IMR-90 (cell line): ENCODE results near the gene TLR9. TPM values are rescaled to one million over a fixed set of nuclear protein-coding genes. Genes with fewer than 3 reads are reported as not detected.

Source experiments
- ATAC-seq: fragments of 200-7000 bp; cut with Tn5 transposase; 2 replicates; pipeline ENCODE4 v1.9.1; 2020; ENCODE audit warnings: low read depth, mild to moderate bottlenecking, moderate library complexity
- BruUV-seq: library from RNA; stranded (reverse); fragments of 400-500 nt; replicated peaks from 2 replicates; lab custom pipeline; 2021; lab: Mats Ljungman, UMichigan
- CTCF ChIA-PET: fragments of 300-600 bp; formaldehyde crosslinking; extraction: SDS; loops from one replicate; lab custom pipeline; 2021; ENCODE audit warnings: antibody characterized with exemption; lab: Yijun Ruan, JAX
- POLR2A ChIA-PET: fragments of 300-600 bp; sonication (Branson Sonifier 250); formaldehyde crosslinking; loops from one replicate; lab custom pipeline; 2022; ENCODE audit warnings: antibody characterized with exemption; ENCODE audit not compliant: unreplicated experiment; lab: Charles Lee
- DNase-seq: peaks from one replicate; pipeline ENCODE4 v3.0.0; 2013
- H2AFZ ChIP-seq: replicated peaks from 2 replicates; pipeline ENCODE3; 2013; ENCODE audit warnings: low read length, mild to moderate bottlenecking; ENCODE audit not compliant: poor library complexity
- H2AK5ac ChIP-seq: 2 replicates; pipeline ENCODE4 v1.6.1; 2013; ENCODE audit warnings: low read depth, low read length, inconsistent platforms
- H2AK9ac ChIP-seq: replicated peaks from 2 replicates; pipeline ENCODE3; 2013; ENCODE audit warnings: mild to moderate bottlenecking, low read depth, low read length, moderate library complexity; ENCODE audit not compliant: poor library complexity
- H2BK120ac ChIP-seq: 2 replicates; pipeline ENCODE4 v1.6.1; 2013; ENCODE audit warnings: low read depth, low read length, inconsistent platforms
- H2BK15ac ChIP-seq: 3 replicates; pipeline ENCODE4 v1.6.1; 2013; ENCODE audit warnings: low read depth, low read length, inconsistent platforms
- H2BK20ac ChIP-seq: 2 replicates; pipeline ENCODE4 v1.6.1; 2013; ENCODE audit warnings: low read depth, mild to moderate bottlenecking, inconsistent platforms, low read length, moderate library complexity
- H2BK5ac ChIP-seq: 2 replicates; pipeline ENCODE4 v1.6.1; 2013; ENCODE audit warnings: mild to moderate bottlenecking, low read depth, low read length, inconsistent platforms; ENCODE audit not compliant: poor library complexity, severe bottlenecking
- H3K14ac ChIP-seq: replicated peaks from 2 replicates; pipeline ENCODE4 v1.6.1; 2013; ENCODE audit warnings: low read depth, low read length, inconsistent platforms
- H3K18ac ChIP-seq: 2 replicates; pipeline ENCODE4 v1.6.1; 2013; ENCODE audit warnings: low read depth, low read length, control low read depth
- H3K23ac ChIP-seq: 2 replicates; pipeline ENCODE4 v1.6.1; 2013; ENCODE audit warnings: low read depth, low read length, inconsistent platforms
- H3K27ac ChIP-seq: 2 replicates; pipeline ENCODE4 v1.5.1; 2013; ENCODE audit warnings: mild to moderate bottlenecking, control low read depth, low read length; ENCODE audit not compliant: insufficient read depth
- H3K27me3 ChIP-seq: 2 replicates; pipeline ENCODE4 v1.6.1; 2013; ENCODE audit warnings: low read length; ENCODE audit not compliant: control insufficient read depth, insufficient read depth
- H3K36me3 ChIP-seq: 2 replicates; pipeline ENCODE4 v1.6.1; 2013; ENCODE audit warnings: low read length, mixed read lengths; ENCODE audit not compliant: control insufficient read depth, insufficient read depth
- H3K4ac ChIP-seq: 2 replicates; pipeline ENCODE4 v1.6.1; 2013; ENCODE audit warnings: low read depth, low read length, inconsistent platforms
- H3K4me1 ChIP-seq: 2 replicates; pipeline ENCODE4 v1.6.1; 2013; ENCODE audit warnings: low read length, mixed read lengths; ENCODE audit not compliant: control insufficient read depth, insufficient read depth
- H3K4me2 ChIP-seq: 2 replicates; pipeline ENCODE4 v1.6.1; 2013; ENCODE audit warnings: low read depth, mild to moderate bottlenecking, control low read depth, low read length, moderate library complexity
- H3K4me3 ChIP-seq: 2 replicates; pipeline ENCODE4 v1.5.1; 2013; ENCODE audit warnings: low read depth, mild to moderate bottlenecking, control low read depth, low read length, moderate library complexity; ENCODE audit not compliant: insufficient read depth
- H3K56ac ChIP-seq: 2 replicates; pipeline ENCODE4 v1.6.1; 2013; ENCODE audit warnings: low read length, inconsistent platforms; ENCODE audit not compliant: insufficient read depth; ENCODE audit errors: extremely low read depth
- H3K79me1 ChIP-seq, 2 experiments: 2 replicates each; pipeline ENCODE4 v1.6.1; 2013; ENCODE audit warnings: low read length in 2 of 2, inconsistent platforms in 1 of 2, low read depth in 1 of 2
- H3K9ac ChIP-seq: 2 replicates; pipeline ENCODE4 v1.6.1; 2013; ENCODE audit warnings: low read depth, low read length, control low read depth
- H3K9me1 ChIP-seq: 2 replicates; pipeline ENCODE4 v1.6.1; 2013; ENCODE audit warnings: low read length, inconsistent platforms; ENCODE audit not compliant: insufficient read depth
- H3K9me3 ChIP-seq: 2 replicates; pipeline ENCODE4 v1.6.1; 2013; ENCODE audit warnings: low read length; ENCODE audit not compliant: control insufficient read depth, insufficient read depth
- H4K20me1 ChIP-seq: 2 replicates; pipeline ENCODE4 v1.6.1; 2013; ENCODE audit warnings: low read length, inconsistent platforms; ENCODE audit not compliant: insufficient read depth
- H4K5ac ChIP-seq: 2 replicates; pipeline ENCODE4 v1.6.1; 2013; ENCODE audit warnings: mild to moderate bottlenecking, low read depth, low read length, control low read depth
- H4K8ac ChIP-seq, 2 experiments: 2 replicates each; pipeline ENCODE4 v1.6.1; 2013; ENCODE audit warnings: low read depth in 2 of 2, low read length in 2 of 2, control low read depth in 1 of 2, inconsistent platforms in 1 of 2
- H4K91ac ChIP-seq: 2 replicates; pipeline ENCODE4 v1.6.1; 2013; ENCODE audit warnings: low read depth, low read length, inconsistent platforms; ENCODE audit not compliant: insufficient read depth
- CHD1 ChIP-seq: IDR thresholded peaks from 2 replicates; pipeline ENCODE4 v1.6.1; 2012; ENCODE audit warnings: low read depth, low read length, improper control_type of control experiment
- MAFK ChIP-seq: IDR thresholded peaks from 2 replicates; pipeline ENCODE4 v1.6.1; 2012; ENCODE audit warnings: low read depth, low read length, improper control_type of control experiment
- POLR2A ChIP-seq: IDR thresholded peaks from 2 replicates; pipeline ENCODE4 v1.6.1; 2012; ENCODE audit warnings: mild to moderate bottlenecking, low read depth, low read length
- RCOR1 ChIP-seq: IDR thresholded peaks from 2 replicates; pipeline ENCODE4 v1.6.1; 2012; ENCODE audit warnings: mild to moderate bottlenecking, low read length, improper control_type of control experiment; ENCODE audit not compliant: insufficient replicate concordance
- WGBS, 2 experiments: methylation state at CpG; one replicate each; pipeline versions ENCODE4 v1.1.5 to v1.1.7; 2013; ENCODE audit warnings: missing lambda C conversion rate in 2 of 2; ENCODE audit not compliant: insufficient read length in 1 of 2; ENCODE audit errors: extremely low coverage in 2 of 2; 5-methylcytosine and 5-hydroxymethylcytosine counted together
- dilution Hi-C: fragments of 300-500 bp; cut with HindIII; formaldehyde crosslinking; loops from one replicate; pipeline ENCODE4 v1.14.3; 2018; ENCODE audit warnings: low sequenced_read_pairs; ENCODE audit not compliant: unreplicated experiment
- in situ Hi-C: fragments of 300-500 bp; cut with MboI; formaldehyde crosslinking; loops from 3 replicates; pipeline ENCODE4 v1.14.3; 2019; ENCODE audit warnings: low sequenced_read_pairs, inconsistent platforms, mixed read lengths
- intact Hi-C: fragments of 100-400 bp; cut with micrococcal nuclease; formaldehyde crosslinking; loops from 2 replicates; pipeline ENCODE4 v1.10.0; 2022
- polyA plus RNA-seq, 3 experiments: library from polyadenylated mRNA; depleted of rRNA; stranded (reverse); fragments of >200 nt; gene quantifications; 2 replicates each; pipeline ENCODE4 v1.2.3, GENCODE V29; 2012; ENCODE audit warnings: low replicate concordance in 1 of 3
- total RNA-seq: library from RNA; depleted of rRNA; stranded (reverse); fragments of >200 nt; gene quantifications from 2 replicates; pipeline ENCODE4 v1.2.3, GENCODE V29; 2012
- TF ChIP-seq, protein P1 (sequence below): conservative IDR thresholded peaks from 2 replicates; pipeline ENCODE4 v1.5.1; 2012; ENCODE audit warnings: mild to moderate bottlenecking, low read depth, low read length, improper control_type of control experiment
- TF ChIP-seq, protein P2 (sequence below): fragments of 150-350 bp; IDR thresholded peaks from 2 replicates; pipeline ENCODE4 v1.6.1; 2016; ENCODE audit warnings: low read depth, mild to moderate bottlenecking, low read length, moderate library complexity, borderline replicate concordance
- TF ChIP-seq, protein P3 (sequence below): fragments of 150-350 bp; IDR thresholded peaks from 2 replicates; pipeline ENCODE4 v1.6.1; 2017; ENCODE audit warnings: mild to moderate bottlenecking, antibody characterized with exemption, low read length, low read depth

The TLR9 gene
- total and polyA plus RNA-seq, 2 of the 4 experiments (the other 2 are of a cell fraction) = not detected

GRCh38 chr3:52228266-52228665 lies 2.8 kb upstream of the TLR9 start:
- H2AFZ ChIP-seq = no peak overlapping the region
- CTCF ChIA-PET = no interaction called here
- H4K5ac ChIP-seq = no peak overlapping the region
- in situ Hi-C loops (no loop called here), intact Hi-C loops (no loop called here), dilution Hi-C loops (no loop called here)
- no peak overlapping the region for H3K4ac ChIP-seq
- H4K20me1 ChIP-seq = peaks cover 26% of the 10 kb centered on the region
- H3K56ac ChIP-seq = no peak overlapping the region
- no peak overlapping the region for H2BK20ac ChIP-seq
- no peak overlapping the region for H2BK5ac ChIP-seq
- BruUV-seq = no TSS peak
- no peak overlapping the region for H3K14ac ChIP-seq
- H4K8ac ChIP-seq = no peak overlapping the region
- POLR2A ChIA-PET = no interaction called here
- WGBS, 2 experiments = no CpG with 5 or more reads among the region's 10 CpGs
- H3K36me3 ChIP-seq = peaks cover 47% of the 10 kb centered on the region
- H3K9me1 ChIP-seq = no peaks in the 10 kb centered on the region
- no peaks in the 10 kb centered on the region for H3K27me3 ChIP-seq
- H4K91ac ChIP-seq = no peak overlapping the region
- no peak overlapping the region for H3K4me2 ChIP-seq
- no peak overlapping the region for H3K27ac ChIP-seq
- no peak overlapping the region for H3K4me3 ChIP-seq
- H3K18ac ChIP-seq = no peak overlapping the region
- TF ChIP-seq MAFK (no peak), POLR2A (no peak), CHD1 (no peak), RCOR1 (no peak)
- TF ChIP-seq, protein P1, sequence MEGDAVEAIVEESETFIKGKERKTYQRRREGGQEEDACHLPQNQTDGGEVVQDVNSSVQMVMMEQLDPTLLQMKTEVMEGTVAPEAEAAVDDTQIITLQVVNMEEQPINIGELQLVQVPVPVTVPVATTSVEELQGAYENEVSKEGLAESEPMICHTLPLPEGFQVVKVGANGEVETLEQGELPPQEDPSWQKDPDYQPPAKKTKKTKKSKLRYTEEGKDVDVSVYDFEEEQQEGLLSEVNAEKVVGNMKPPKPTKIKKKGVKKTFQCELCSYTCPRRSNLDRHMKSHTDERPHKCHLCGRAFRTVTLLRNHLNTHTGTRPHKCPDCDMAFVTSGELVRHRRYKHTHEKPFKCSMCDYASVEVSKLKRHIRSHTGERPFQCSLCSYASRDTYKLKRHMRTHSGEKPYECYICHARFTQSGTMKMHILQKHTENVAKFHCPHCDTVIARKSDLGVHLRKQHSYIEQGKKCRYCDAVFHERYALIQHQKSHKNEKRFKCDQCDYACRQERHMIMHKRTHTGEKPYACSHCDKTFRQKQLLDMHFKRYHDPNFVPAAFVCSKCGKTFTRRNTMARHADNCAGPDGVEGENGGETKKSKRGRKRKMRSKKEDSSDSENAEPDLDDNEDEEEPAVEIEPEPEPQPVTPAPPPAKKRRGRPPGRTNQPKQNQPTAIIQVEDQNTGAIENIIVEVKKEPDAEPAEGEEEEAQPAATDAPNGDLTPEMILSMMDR = no peak
- TF ChIP-seq, protein P2, sequence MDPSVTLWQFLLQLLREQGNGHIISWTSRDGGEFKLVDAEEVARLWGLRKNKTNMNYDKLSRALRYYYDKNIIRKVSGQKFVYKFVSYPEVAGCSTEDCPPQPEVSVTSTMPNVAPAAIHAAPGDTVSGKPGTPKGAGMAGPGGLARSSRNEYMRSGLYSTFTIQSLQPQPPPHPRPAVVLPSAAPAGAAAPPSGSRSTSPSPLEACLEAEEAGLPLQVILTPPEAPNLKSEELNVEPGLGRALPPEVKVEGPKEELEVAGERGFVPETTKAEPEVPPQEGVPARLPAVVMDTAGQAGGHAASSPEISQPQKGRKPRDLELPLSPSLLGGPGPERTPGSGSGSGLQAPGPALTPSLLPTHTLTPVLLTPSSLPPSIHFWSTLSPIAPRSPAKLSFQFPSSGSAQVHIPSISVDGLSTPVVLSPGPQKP = no peak
- TF ChIP-seq, protein P3, sequence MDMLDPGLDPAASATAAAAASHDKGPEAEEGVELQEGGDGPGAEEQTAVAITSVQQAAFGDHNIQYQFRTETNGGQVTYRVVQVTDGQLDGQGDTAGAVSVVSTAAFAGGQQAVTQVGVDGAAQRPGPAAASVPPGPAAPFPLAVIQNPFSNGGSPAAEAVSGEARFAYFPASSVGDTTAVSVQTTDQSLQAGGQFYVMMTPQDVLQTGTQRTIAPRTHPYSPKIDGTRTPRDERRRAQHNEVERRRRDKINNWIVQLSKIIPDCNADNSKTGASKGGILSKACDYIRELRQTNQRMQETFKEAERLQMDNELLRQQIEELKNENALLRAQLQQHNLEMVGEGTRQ = no peak
- no peak overlapping the region for H2BK120ac ChIP-seq
- no peak overlapping the region for H2BK15ac ChIP-seq
- no peaks in the 10 kb centered on the region for H3K9me3 ChIP-seq
- H3K79me1 ChIP-seq = peaks cover 5 to 22% of the 10 kb centered on the region in 2 experiments; a peak in 3 of 4 replicates
- no peak overlapping the region for H3K23ac ChIP-seq
- H2AK9ac ChIP-seq = no peak overlapping the region
- H2AK5ac ChIP-seq = no peak overlapping the region
- DNase-seq (no peak), ATAC-seq (no peak)
- H3K9ac ChIP-seq = no peak overlapping the region
- H3K4me1 ChIP-seq = no peaks in the 10 kb centered on the region
